Stomach (tissue), 4 donors: ENCODE data around the gene NRF1.

Source experiments
- EP300 ChIP-seq: sonication (generic); formaldehyde crosslinking; IDR thresholded peaks from one replicate; pipeline ENCODE4 v1.6.1; 2017; ENCODE audit warnings: antibody characterized with exemption
- POLR2A ChIP-seq, 4 donors: fragments of 450-650 bp; IDR thresholded peaks; one replicate each; pipeline ENCODE4 v1.6.1; 2016; ENCODE audit warnings: antibody characterized with exemption in 4 of 4, control low read depth in 2 of 4, mild to moderate bottlenecking in 1 of 4, moderate library complexity in 1 of 4
- POLR2AphosphoS5 ChIP-seq, 3 donors: sonication (generic); formaldehyde crosslinking; IDR thresholded peaks; one replicate each; pipeline ENCODE4 v1.6.1; 2016; ENCODE audit warnings: antibody characterized with exemption in 3 of 3
- TF ChIP-seq, protein P1 (sequence below), 7 experiments: fragments of 450-650 bp in 4 of 7; fragments of 200-600 bp in 3 of 7; sonication (generic) in 3 of 7; IDR thresholded peaks; one replicate each; pipeline ENCODE4 v1.5.1; 2016 to 2019; ENCODE audit warnings: antibody characterized with exemption in 7 of 7, control low read depth in 2 of 7, mild to moderate bottlenecking in 1 of 7

GRCh38 chr7:129574487-129574886 lies 37.0 kb upstream of the NRF1 start:
- TF ChIP-seq, protein P1, sequence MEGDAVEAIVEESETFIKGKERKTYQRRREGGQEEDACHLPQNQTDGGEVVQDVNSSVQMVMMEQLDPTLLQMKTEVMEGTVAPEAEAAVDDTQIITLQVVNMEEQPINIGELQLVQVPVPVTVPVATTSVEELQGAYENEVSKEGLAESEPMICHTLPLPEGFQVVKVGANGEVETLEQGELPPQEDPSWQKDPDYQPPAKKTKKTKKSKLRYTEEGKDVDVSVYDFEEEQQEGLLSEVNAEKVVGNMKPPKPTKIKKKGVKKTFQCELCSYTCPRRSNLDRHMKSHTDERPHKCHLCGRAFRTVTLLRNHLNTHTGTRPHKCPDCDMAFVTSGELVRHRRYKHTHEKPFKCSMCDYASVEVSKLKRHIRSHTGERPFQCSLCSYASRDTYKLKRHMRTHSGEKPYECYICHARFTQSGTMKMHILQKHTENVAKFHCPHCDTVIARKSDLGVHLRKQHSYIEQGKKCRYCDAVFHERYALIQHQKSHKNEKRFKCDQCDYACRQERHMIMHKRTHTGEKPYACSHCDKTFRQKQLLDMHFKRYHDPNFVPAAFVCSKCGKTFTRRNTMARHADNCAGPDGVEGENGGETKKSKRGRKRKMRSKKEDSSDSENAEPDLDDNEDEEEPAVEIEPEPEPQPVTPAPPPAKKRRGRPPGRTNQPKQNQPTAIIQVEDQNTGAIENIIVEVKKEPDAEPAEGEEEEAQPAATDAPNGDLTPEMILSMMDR (IDR thresholded peaks at IDR 0.05): no peak
- TF ChIP-seq POLR2A (IDR thresholded peaks at IDR 0.05) (no peak), POLR2AphosphoS5 (IDR thresholded peaks at IDR 0.05) (no peak), EP300 (no peak)
